Measurements from ENCODE around the gene GFPT2.

GRCh38 chr5:180336234-180337020, 16.7 kb downstream of the GFPT2 start:
- TF ChIP-seq CHD2 (IDR thresholded peaks at IDR 0.05; ENCODE audit: low read length) (no peak), GABPA (IDR thresholded peaks at IDR 0.05; ENCODE audit: borderline replicate concordance, insufficient read depth, low read length) (no peak), CTCF (IDR thresholded peaks at IDR 0.05; ENCODE audit: control extremely low read depth in 1 of 3, insufficient read depth in 1 of 3, low read depth in 1 of 3, low read length in 3 of 3) (no peak), RXRA (IDR thresholded peaks at IDR 0.05; ENCODE audit: insufficient read depth, low read depth, low read length) (no peak), POLR2AphosphoS5 (IDR thresholded peaks at IDR 0.05; ENCODE audit: low read depth, low read length) (no peak), HDAC6 (IDR thresholded peaks at IDR 0.05; ENCODE audit: low read depth, low read length) (no peak), USF2 (IDR thresholded peaks at IDR 0.05; ENCODE audit: low read length) (no peak), POLR2A (IDR thresholded peaks at IDR 0.05; ENCODE audit: control extremely low read depth in 1 of 2, low read depth in 2 of 2, low read length in 2 of 2) (no peak), KDM5A (IDR thresholded peaks at IDR 0.05; ENCODE audit: low read length) (no peak)

Data from H1 (cell line).